ENCODE measurements around the gene MYL7. TPM values are rescaled to one million over a fixed set of nuclear protein-coding genes. Genes with fewer than 3 reads are reported as not detected.

The MYL7 gene
- total and polyA plus RNA-seq, 12 donors, result 146 to 6,323 (median 1,764) TPM

DNA sequence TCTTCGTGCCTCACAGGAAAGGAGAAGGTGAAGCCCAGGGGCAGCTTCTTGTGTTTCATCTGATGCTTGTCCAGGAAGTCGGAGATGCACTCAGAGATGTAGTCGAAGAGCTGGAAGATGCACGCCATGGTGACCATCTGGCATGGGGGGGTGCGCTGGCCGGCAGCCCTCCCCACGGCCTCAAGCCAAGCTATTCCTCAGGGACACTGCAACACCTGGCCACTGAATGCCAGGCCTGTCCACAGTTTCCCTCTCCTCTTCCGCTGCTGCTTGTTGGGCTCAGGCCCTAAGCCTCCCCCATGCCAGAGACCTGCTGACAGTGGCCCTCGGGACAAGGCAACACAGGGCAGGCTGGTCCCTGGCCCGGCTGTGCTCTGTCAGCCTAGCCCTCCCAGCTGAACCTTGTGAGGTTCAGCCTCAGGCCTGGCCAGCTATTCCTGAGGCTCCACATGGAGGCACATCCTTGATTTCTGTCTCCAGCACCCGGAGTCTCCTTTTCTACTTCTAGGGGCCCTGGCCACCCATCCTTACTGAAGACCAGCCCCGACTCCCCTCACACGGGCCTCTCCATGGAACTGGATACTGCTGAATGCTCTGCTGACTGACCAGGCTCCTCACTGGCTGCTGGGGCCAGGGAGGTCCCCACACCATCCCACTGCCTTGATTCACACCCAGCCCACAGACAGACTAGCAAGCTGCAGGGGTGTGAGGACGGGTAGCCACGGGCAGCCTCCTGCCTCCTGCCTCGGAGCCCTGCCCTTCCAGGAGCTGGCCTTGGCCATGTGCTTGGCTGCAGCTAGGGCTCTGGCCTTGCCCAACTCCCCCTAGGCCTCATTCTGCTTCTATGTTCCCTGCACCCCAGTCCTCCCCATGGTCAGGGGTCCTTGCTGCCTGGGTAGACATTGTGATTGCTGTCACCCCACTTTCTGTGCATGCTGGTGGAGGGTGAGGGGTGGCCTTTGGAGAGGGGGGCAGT is 10.1 kb upstream of the MYL7 start:
- DNase-seq, result no peak
- Histone ChIP-seq H3K27me3 (peaks cover 0 to 10% (median 0%) of the 10 kb centered on the region in 7 donors), H3K9me3 (no peaks in the 10 kb centered on the region), H3K27ac (no peak overlapping the region), H3K4me1 (peaks cover 0 to 8% (median 3%) of the 10 kb centered on the region in 9 donors), H3K4me3 (no peak overlapping the region), H3K36me3 (no peaks in the 10 kb centered on the region)
- intact Hi-C loops (cut with DNase I), result no loop called here
- no peak for ATAC-seq
- TF ChIP-seq CTCF (IDR thresholded peaks at IDR 0.05), result no peak
- WGBS, 2 donors, result 85 to 87% methylated on average over 16 of the region's 16 CpGs

GRCh38 chr7:44150466-44150832 is 9.3 kb upstream of the MYL7 start:
- Histone ChIP-seq H3K36me3 (no peaks in the 10 kb centered on the region), H3K27ac (no peak overlapping the region), H3K27me3 (peaks cover 0 to 17% (median 4%) of the 10 kb centered on the region in 7 donors), H3K9me3 (no peaks in the 10 kb centered on the region), H3K4me1 (peaks cover 0 to 14% (median 9%) of the 10 kb centered on the region in 9 donors), H3K4me3 (no peak overlapping the region)
- ATAC-seq (no peak), DNase-seq (no peak)
- WGBS, 2 donors, result 79 to 83% methylated on average over 5 of the region's 5 CpGs
- TF ChIP-seq CTCF (IDR thresholded peaks at IDR 0.05), result no peak
- intact Hi-C loops (cut with DNase I), result no loop called here

DNA sequence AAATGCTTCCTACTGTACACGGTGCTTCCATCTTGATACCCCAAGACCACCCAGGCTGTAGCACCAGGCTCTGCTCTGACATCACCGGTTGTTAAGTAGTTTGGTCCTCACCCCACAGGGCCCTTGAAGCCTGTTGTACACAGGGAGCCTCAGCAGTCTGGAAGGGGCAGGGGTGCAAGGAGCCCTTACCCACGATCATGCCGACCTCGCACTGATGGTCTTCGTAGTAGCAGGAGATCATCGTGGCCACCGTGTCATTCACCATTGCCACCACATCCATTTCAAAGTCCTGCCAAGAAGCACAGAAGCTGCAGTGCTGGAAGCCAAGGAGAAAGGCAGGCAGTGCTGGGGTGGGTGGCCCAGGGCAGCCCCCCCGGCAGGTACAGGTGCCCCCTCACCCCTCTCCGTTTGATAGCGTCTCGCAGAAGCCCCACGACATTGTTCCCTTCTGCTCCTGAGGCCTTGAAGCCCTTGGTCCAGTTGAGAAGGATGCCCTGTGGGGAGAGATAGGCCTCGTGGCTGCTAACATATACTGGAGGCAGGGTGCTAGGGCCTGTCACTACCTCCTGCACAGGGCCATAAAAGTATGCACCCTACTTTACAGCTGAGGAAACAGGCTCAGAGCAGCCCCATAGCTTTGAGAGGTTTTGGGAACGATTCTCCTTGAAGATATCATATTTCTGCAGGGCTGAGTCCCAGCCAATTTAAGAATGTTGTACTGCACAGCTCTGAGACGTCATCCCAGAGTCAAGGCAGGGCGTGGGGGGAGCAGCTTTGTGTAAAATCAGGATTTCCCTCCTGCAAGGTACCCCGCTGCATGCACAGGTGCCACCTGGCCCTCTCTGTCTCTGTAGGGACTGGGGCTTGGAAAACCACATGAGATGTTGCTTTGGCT is 8.7 kb upstream of the MYL7 start:
- ATAC-seq (no peak), DNase-seq (no peak)
- no peak overlapping the region for H3K4me3 ChIP-seq
- intact Hi-C loops (cut with DNase I), result loop anchor here in 2 of 10 donors (10.0 kb wide), 1 partner anchor 45 kb away; no protein-coding TSS in a partner anchor
- no peaks in the 10 kb centered on the region for H3K36me3 ChIP-seq
- peaks cover 0 to 18% (median 12%) of the 10 kb centered on the region in 9 donors for H3K4me1 ChIP-seq
- no peak for TF ChIP-seq CTCF (IDR thresholded peaks at IDR 0.05)
- peaks cover 0 to 21% (median 9%) of the 10 kb centered on the region in 7 donors for H3K27me3 ChIP-seq
- WGBS, 2 donors, result 84 to 88% methylated on average over 18 of the region's 18 CpGs
- no peaks in the 10 kb centered on the region for H3K9me3 ChIP-seq
- H3K27ac ChIP-seq, result no peak overlapping the region

- Histone ChIP-seq H3K9me3 (no peaks in the 10 kb centered on the region), H3K4me3 (no peak overlapping the region), H3K27me3 (peaks cover 0 to 26% (median 9%) of the 10 kb centered on the region in 7 donors), H3K4me1 (peaks cover 0 to 18% (median 12%) of the 10 kb centered on the region in 9 donors), H3K36me3 (no peaks in the 10 kb centered on the region), H3K27ac (no peak overlapping the region)
- 85 to 92% methylated on average over 9 of the region's 9 CpGs for WGBS, 2 donors
- intact Hi-C loops (cut with DNase I), result loop anchor here in 2 of 10 donors (10.0 kb wide), 1 partner anchor 46 kb away; no protein-coding TSS in a partner anchor
- ATAC-seq (no peak), DNase-seq (no peak)
- no peak for TF ChIP-seq CTCF (IDR thresholded peaks at IDR 0.05)
Measured at GRCh38 chr7:44148961-44149536, 7.9 kb upstream of the MYL7 start.

All from heart right ventricle (tissue), 16 donors.